GM21786 (cell line): ENCODE data around the gene SLC5A2.
"Not testable (repeated sequence)": the region's sequence is repeated elsewhere in the genome, so short reads cannot be mapped to it uniquely, and the experiment has no call there.

Source experiments
- ATAC-seq: cut with Tn5 transposase; IDR thresholded peaks from one replicate; pipeline ENCODE4 v1.9.1; 2021; ENCODE audit not compliant: unreplicated experiment

SLC5A2 gene

GRCh38 chr16:31474773-31475738 lies 7.9 kb upstream of the SLC5A2 start:
- no peak for ATAC-seq

GRCh38 chr16:31475946-31476302 lies 7.0 kb upstream of the SLC5A2 start:
- ATAC-seq, result no peak

- ATAC-seq, result peak; percentile 43
These were observed 6.4 kb upstream of the SLC5A2 start for GRCh38 chr16:31476303-31477219.

GRCh38 chr16:31477220-31478216 lies 5.4 kb upstream of the SLC5A2 start:
- ATAC-seq, result peak; percentile 26

GRCh38 chr16:31478956-31479355 lies 4.0 kb upstream of the SLC5A2 start:
- no peak for ATAC-seq

- ATAC-seq, result no peak
These were observed 3.2 kb upstream of the SLC5A2 start for GRCh38 chr16:31479751-31480150.

- ATAC-seq, result no peak
These were observed 1.9 kb upstream of the SLC5A2 start for GRCh38 chr16:31480851-31481536.

GRCh38 chr16:31484048-31484447 lies 1.1 kb downstream of the SLC5A2 start:
- not testable (repeated sequence) for ATAC-seq

GRCh38 chr16:31484491-31485171 lies 1.7 kb downstream of the SLC5A2 start:
- ATAC-seq, result no peak

GRCh38 chr16:31485571-31485970 lies 2.6 kb downstream of the SLC5A2 start:
- no peak for ATAC-seq

GRCh38 chr16:31486045-31486444 lies 3.1 kb downstream of the SLC5A2 start:
- ATAC-seq, result no peak

- no peak for ATAC-seq
These were observed 4.3 kb downstream of the SLC5A2 start for GRCh38 chr16:31487071-31487719.

GRCh38 chr16:31487720-31488467 lies 5.0 kb downstream of the SLC5A2 start:
- peak; percentile 82 for ATAC-seq

GRCh38 chr16:31488468-31489297 lies 5.8 kb downstream of the SLC5A2 start:
- ATAC-seq, result no peak

- no peak for ATAC-seq
These were observed 6.3 kb downstream of the SLC5A2 start for GRCh38 chr16:31489298-31489564.

GRCh38 chr16:31489616-31490584 lies 7.0 kb downstream of the SLC5A2 start:
- ATAC-seq, result no peak
